SU-DHL-6 (cell line): ENCODE data around the gene SYTL5.

Source experiments
- EZH2phosphoT487 ChIP-seq: fragments of 200-600 bp; sonication (generic), shearing (Covaris generic); conservative IDR thresholded peaks from 2 replicates; pipeline ENCODE4 v1.6.1; 2018; ENCODE audit warnings: mild to moderate bottlenecking, antibody characterized with exemption, low read length, moderate library complexity, mixed read lengths
- TF ChIP-seq, protein P1 (sequence below): fragments of 200-600 bp; sonication (generic); IDR thresholded peaks from one replicate; pipeline ENCODE4 v1.5.1; 2017; ENCODE audit warnings: antibody characterized with exemption, mild to moderate bottlenecking, low read length, moderate library complexity; ENCODE audit not compliant: insufficient read depth, poor library complexity, severe bottlenecking

DNA sequence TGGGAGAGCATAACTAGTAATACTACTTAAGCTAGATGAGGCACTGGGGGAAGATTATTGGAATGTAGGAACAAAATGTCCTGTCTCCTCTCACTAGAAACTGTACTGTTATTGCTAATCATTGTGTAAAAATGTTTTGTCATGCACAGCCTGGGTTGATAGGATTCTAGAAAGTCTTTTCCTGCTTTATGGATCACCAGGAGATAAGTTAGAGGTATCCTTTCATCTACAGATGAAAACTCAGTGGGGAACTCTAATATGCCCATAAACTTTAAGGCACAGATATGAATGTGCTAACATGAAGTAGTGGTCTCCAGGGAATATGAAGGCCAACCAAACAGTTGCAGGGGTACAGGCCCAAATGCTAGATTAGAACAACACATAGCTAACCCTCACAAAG, 156.8 kb downstream of the SYTL5 start:
- TF ChIP-seq EZH2phosphoT487: no peak
- TF ChIP-seq, protein P1, sequence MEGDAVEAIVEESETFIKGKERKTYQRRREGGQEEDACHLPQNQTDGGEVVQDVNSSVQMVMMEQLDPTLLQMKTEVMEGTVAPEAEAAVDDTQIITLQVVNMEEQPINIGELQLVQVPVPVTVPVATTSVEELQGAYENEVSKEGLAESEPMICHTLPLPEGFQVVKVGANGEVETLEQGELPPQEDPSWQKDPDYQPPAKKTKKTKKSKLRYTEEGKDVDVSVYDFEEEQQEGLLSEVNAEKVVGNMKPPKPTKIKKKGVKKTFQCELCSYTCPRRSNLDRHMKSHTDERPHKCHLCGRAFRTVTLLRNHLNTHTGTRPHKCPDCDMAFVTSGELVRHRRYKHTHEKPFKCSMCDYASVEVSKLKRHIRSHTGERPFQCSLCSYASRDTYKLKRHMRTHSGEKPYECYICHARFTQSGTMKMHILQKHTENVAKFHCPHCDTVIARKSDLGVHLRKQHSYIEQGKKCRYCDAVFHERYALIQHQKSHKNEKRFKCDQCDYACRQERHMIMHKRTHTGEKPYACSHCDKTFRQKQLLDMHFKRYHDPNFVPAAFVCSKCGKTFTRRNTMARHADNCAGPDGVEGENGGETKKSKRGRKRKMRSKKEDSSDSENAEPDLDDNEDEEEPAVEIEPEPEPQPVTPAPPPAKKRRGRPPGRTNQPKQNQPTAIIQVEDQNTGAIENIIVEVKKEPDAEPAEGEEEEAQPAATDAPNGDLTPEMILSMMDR: no peak
